Mesangial cell (primary cell): Measurements from ENCODE around the gene ASCC3. TPM values are rescaled to one million over a fixed set of nuclear protein-coding genes. Genes with fewer than 3 reads are reported as not detected.

Experiments
- total RNA-seq: library from RNA; depleted of rRNA; stranded (reverse); fragments of >200 nt; gene quantifications from 2 replicates; pipeline ENCODE4 v1.2.3, GENCODE V29; 2015

Gene ASCC3
- total RNA-seq: 15.5 and 33.1 TPM in 2 replicates

DNA sequence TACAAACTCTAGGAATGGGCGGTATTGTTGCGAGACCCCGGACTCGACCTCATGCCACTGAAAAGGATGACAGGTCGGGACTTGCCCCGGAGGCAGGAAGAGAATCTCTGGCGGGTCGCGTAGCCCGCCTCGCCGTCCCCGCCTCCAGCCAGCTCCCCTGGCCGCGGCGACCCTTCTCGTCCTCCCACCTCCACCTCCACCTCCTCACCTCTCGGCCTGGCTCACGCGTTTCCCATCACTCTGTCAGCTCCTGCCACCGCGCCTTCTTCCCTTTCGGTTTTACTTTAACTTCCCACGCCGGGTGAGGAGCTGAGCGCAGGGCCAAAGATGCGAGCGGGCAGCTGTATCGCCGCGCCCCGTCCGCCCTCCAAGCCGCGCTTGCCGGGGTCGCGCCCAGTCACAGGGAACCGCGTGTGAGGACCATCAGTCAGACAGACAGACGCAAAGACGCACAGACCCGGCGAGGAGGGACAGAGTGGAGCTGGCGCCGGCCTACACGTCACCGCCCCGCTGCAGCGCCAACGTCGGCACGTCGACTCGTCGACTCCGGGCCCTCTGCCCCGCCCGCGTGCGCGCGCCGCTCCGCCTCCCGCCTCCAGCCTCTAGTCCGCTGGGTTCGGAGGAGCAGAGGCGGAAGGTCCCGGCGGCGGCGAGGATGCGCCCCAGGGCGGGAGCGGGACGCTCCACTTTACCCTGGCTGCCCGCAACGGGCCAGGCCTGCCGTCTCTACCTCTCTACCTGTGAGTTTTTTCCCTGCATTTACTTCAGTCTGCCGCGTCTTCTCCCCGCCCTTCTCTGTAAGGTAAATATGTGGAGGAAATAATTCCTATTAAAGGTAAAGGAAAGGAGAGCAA is at the start of gene ASCC3:
ASCC3 (minus strand) TSS at position 477 of the 854 bp plus-strand sequence. CDS start 13,332 bp downstream, outside the sequence.

DNA sequence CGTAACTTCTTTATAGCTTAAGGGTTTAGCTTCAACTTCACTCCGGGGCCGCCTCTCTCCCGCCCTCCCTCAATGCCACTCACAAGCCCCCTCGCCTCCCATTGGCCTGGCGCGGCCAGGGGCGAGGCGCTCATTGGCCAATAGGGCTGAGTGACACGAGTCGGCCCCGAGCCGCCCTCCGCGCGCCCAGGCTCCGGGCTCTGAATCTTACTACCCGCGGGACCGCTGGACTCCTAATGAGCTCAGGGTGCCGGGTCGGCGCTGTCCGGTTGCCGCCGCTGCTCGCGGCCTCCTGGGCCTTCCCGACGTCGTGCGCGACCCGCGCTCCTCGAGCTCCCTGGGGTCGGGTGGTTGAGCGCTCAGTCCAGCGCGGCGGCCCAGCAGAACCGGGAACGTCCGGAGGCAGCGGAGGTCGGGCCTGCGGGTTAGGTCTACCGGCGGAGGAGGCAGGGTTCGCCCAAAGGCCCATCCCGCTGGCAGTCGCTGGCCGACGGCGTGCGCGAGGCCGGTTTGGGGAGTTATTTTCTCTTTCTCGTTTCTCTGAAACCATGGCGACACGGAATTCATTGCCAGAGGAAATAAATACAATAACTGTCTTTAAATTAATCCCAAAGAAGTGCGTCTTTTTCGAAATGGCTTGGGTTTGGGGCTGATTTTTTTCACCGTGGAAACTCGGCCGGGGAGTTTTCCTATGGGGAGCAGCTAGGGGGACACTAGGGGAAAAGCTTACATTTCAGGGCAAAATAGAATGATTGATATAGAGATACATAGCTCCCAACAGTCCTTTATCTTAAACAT is 416.0 kb downstream of the ASCC3 start, which contains the start of gene SIM1:
SIM1 (minus strand) TSS at position 19 of the 798 bp plus-strand sequence. CDS start 1,453 bp downstream, outside the sequence.

